Astrocyte (in vitro differentiated cells and primary cell): ENCODE results near the gene HOMER3.

Experiments
- CTCF ChIP-seq: IDR thresholded peaks from 2 replicates; pipeline ENCODE4 v1.5.1; 2011; ENCODE audit warnings: low read depth, mild to moderate bottlenecking, inconsistent platforms, low read length, moderate library complexity; ENCODE audit not compliant: insufficient read depth
- EZH2 ChIP-seq: IDR thresholded peaks from 2 replicates; pipeline ENCODE4 v1.6.1; 2012; ENCODE audit warnings: mild to moderate bottlenecking, low read length, inconsistent platforms; ENCODE audit not compliant: insufficient read depth

- TF ChIP-seq CTCF = no peak
- no peak for TF ChIP-seq EZH2
Observed at GRCh38 chr19:18989316-18989715, 48.3 kb upstream of the HOMER3 start.
